K562 (cell line): ENCODE results near the gene MTMR10. TPM values are rescaled to one million over a fixed set of nuclear protein-coding genes. Genes with fewer than 3 reads are reported as not detected.

Source experiments
- ATAC-seq: fragments of 200-7000 bp; cut with Tn5 transposase; 3 replicates; pipeline ENCODE4 v1.9.1; 2020; ENCODE audit warnings: moderate library complexity
- BruUV-seq: library from RNA; stranded (reverse); fragments of 400-500 nt; replicated peaks from 2 replicates; lab custom pipeline; 2021; lab: Mats Ljungman, UMichigan
- CTCF ChIA-PET: fragments of 300-600 bp; formaldehyde crosslinking; extraction: SDS; loops from one replicate; lab custom pipeline; 2021; ENCODE audit warnings: low intra/inter-chr PET ratio; lab: Yijun Ruan, JAX
- POLR2A ChIA-PET: fragments of 300-600, 350-650 bp; sonication (Branson Sonifier 250); formaldehyde crosslinking; extraction: SDS; loops from one replicate; lab custom pipeline; 2021; ENCODE audit warnings: antibody characterized with exemption, inconsistent platforms; lab: Yijun Ruan, JAX
- DNase-seq, 4 experiments: peaks; one replicate each; pipeline versions ENCODE4 v3.0.0 to v3.0.0-alpha.2; 2011 to 2018; ENCODE audit warnings: low spot score in 3 of 4, mixed read lengths in 3 of 4; ENCODE audit errors: extremely low read depth in 1 of 4
- FAIRE-seq: peaks from 2 replicates; lab custom pipeline; 2011; peaks lifted over from hg19 to GRCh38; lab: Jason Lieb, UNC
- H2AFZ ChIP-seq: 2 replicates; pipeline ENCODE4 v1.6.0; 2011; ENCODE audit warnings: low read depth, low read length, control low read depth, inconsistent platforms
- H3K27ac ChIP-seq: fragments of 200-600 bp; 3 replicates; pipeline ENCODE4 v1.8.0; 2011; ENCODE audit warnings: low read depth, mild to moderate bottlenecking, control low read depth, inconsistent platforms, low read length, moderate library complexity, mixed read lengths; ENCODE audit errors: extremely low read depth
- H3K27me3 ChIP-seq, 2 experiments: fragments of 300-600 bp in 1 of 2; 2 replicates in 1 of 2; 3 replicates in 1 of 2; pipeline versions ENCODE4 v1.6.0 to v1.8.0; 2011; ENCODE audit warnings: inconsistent platforms in 2 of 2, low read length in 2 of 2, mild to moderate bottlenecking in 1 of 2, mixed read lengths in 1 of 2, moderate library complexity in 1 of 2; ENCODE audit not compliant: control insufficient read depth in 2 of 2, insufficient read depth in 2 of 2
- H3K36me3 ChIP-seq: fragments of 300-600 bp; 3 replicates; pipeline ENCODE4 v1.8.0; 2011; ENCODE audit warnings: mild to moderate bottlenecking, low read length, inconsistent platforms; ENCODE audit not compliant: control insufficient read depth, insufficient read depth
- H3K4me1 ChIP-seq, 2 experiments: fragments of 200-600 bp in 1 of 2; replicated peaks in 1 of 2; 2 replicates in 1 of 2; 3 replicates in 1 of 2; pipeline versions ENCODE4 v1.5.1 to v1.8.0; 2011; ENCODE audit warnings: inconsistent platforms in 2 of 2, low read length in 2 of 2, mild to moderate bottlenecking in 1 of 2, mixed read lengths in 1 of 2, moderate library complexity in 1 of 2; ENCODE audit not compliant: control insufficient read depth in 2 of 2, insufficient read depth in 2 of 2
- H3K4me2 ChIP-seq: 2 replicates; pipeline ENCODE4 v1.6.1; 2011; ENCODE audit warnings: low read length, control low read depth, inconsistent platforms, mixed read lengths; ENCODE audit not compliant: insufficient read depth
- H3K4me3 ChIP-seq: fragments of 200-600 bp; sonication (generic), shearing (Covaris generic); 2 replicates; pipeline ENCODE4 v1.5.1; 2016; ENCODE audit warnings: control low read depth, inconsistent platforms
- H3K79me2 ChIP-seq: fragments of 200-600 bp; 3 replicates; pipeline ENCODE4 v1.8.0; 2011; ENCODE audit warnings: low read length, inconsistent platforms; ENCODE audit not compliant: control insufficient read depth, insufficient read depth
- H3K9ac ChIP-seq, 2 experiments: 2 replicates each; pipeline versions ENCODE4 v1.6.0 to v1.6.1; 2011; ENCODE audit warnings: low read depth in 2 of 2, low read length in 2 of 2, control low read depth in 1 of 2, inconsistent platforms in 1 of 2, mild to moderate bottlenecking in 1 of 2, mixed read lengths in 1 of 2; ENCODE audit not compliant: insufficient read depth in 1 of 2
- H3K9me1 ChIP-seq: one replicate; pipeline ENCODE4 v1.6.0; 2011; ENCODE audit warnings: inconsistent platforms, mild to moderate bottlenecking, low read length, moderate library complexity; ENCODE audit not compliant: control insufficient read depth, insufficient read depth
- H3K9me3 ChIP-seq: replicated peaks from 2 replicates; pipeline ENCODE4 v1.5.1; 2011; ENCODE audit warnings: low read depth, low read length, inconsistent platforms; ENCODE audit not compliant: control insufficient read depth, insufficient read depth
- H4K20me1 ChIP-seq: replicated peaks from 2 replicates; pipeline ENCODE4 v1.6.1; 2011; ENCODE audit warnings: low read length, inconsistent platforms, mixed read lengths; ENCODE audit not compliant: control insufficient read depth, insufficient read depth
- ETV6 ChIP-seq, 3 experiments: fragments of 150-350 bp in 1 of 3; sonication (generic) in 1 of 3; formaldehyde crosslinking in 1 of 3; IDR thresholded peaks; 2 replicates each; pipeline versions ENCODE4 v1.6.1 to v1.8.0; 2014 to 2022; ENCODE audit warnings: borderline replicate concordance in 2 of 3, low read depth in 2 of 3, antibody characterized with exemption in 1 of 3, low read length in 1 of 3, mild to moderate bottlenecking in 1 of 3, missing genetic modification reagents in 1 of 3
- KLF6 ChIP-seq: fragments of 250-450 bp; sonication (Bioruptor Pico); IDR thresholded peaks from 2 replicates; pipeline ENCODE4 v1.4.0; 2020; ENCODE audit warnings: mild to moderate bottlenecking, moderate library complexity, borderline replicate concordance
- NR2F6 ChIP-seq: fragments of 450-650 bp; formaldehyde crosslinking; IDR thresholded peaks from 2 replicates; pipeline ENCODE4 v1.4.0; 2020; ENCODE audit warnings: mild to moderate bottlenecking
- ZNF75A ChIP-seq: fragments of 450-650 bp; formaldehyde crosslinking; IDR thresholded peaks from 2 replicates; pipeline ENCODE4 v1.4.0; 2020; ENCODE audit warnings: mild to moderate bottlenecking
- WGBS: fragments of 100-300 bp; shearing (Covaris generic); methylation state at CpG from one replicate; pipeline ENCODE4 v1.1.6; 2016; ENCODE audit warnings: low coverage, mixed read lengths; ENCODE audit not compliant: insufficient coverage; ENCODE audit errors: missing lambda C conversion rate; 5-methylcytosine and 5-hydroxymethylcytosine counted together
- in situ Hi-C: fragments of 300-500 bp; cut with MboI; formaldehyde crosslinking; loops from 4 replicates; pipeline ENCODE4 v1.15.0; 2018; ENCODE audit warnings: inconsistent platforms, mixed read lengths
- intact Hi-C: fragments of 100-400 bp; cut with micrococcal nuclease; formaldehyde crosslinking; loops from 2 replicates; pipeline ENCODE4 v1.14.2; 2022
- polyA plus RNA-seq, 8 experiments: library from polyadenylated mRNA; depleted of rRNA in 4 of 8; stranded (reverse) in 5 of 8; unstranded in 3 of 8; fragments of >200 nt; fragmentation: Nextera tagmentation in 2 of 8; fragmentation: Illumina TruSeq in 1 of 8; extraction: Ambion mirVana in 2 of 8; extraction: Trizol in 1 of 8; gene quantifications; 2 replicates each; pipeline versions ENCODE4 v1.2.1 to v1.2.3, GENCODE V29; 2011 to 2014; ENCODE audit warnings: inconsistent platforms in 1 of 8, missing spikeins in 1 of 8
- total RNA-seq, 7 experiments: library from RNA; depleted of rRNA in 6 of 7; stranded (reverse); fragments of >200 nt in 6 of 7; fragmentation: Illumina TruSeq in 2 of 7; extraction: Trizol in 2 of 7; gene quantifications; 2 replicates each; pipeline versions ENCODE4 v1.2.1 to v1.2.3, GENCODE V29; 2011 to 2021; ENCODE audit warnings: low replicate concordance in 1 of 7
- TF ChIP-seq, protein P1 (sequence below): sonication (generic); formaldehyde crosslinking; IDR thresholded peaks from 2 replicates; pipeline ENCODE4 v1.8.1; 2023; ENCODE audit warnings: mild to moderate bottlenecking, missing genetic modification reagents, moderate library complexity
- TF ChIP-seq, protein P2 (sequence below), 2 experiments: fragments of 450-650 bp; IDR thresholded peaks; 2 replicates each; pipeline ENCODE4 v1.6.1; 2016
- TF ChIP-seq, protein P3 (sequence below): sonication (generic); formaldehyde crosslinking; IDR thresholded peaks from 2 replicates; pipeline ENCODE4 v1.4.0; 2020; ENCODE audit warnings: mild to moderate bottlenecking, missing genetic modification reagents
- TF ChIP-seq, protein P4 (sequence below): fragments of 150-350 bp; IDR thresholded peaks from 2 replicates; pipeline ENCODE4 v1.6.1; 2014; ENCODE audit warnings: low read depth, mild to moderate bottlenecking, low read length, borderline replicate concordance

Gene MTMR10
- total and polyA plus RNA-seq, 9 of the 15 experiments (the other 6 are each of a cell fraction or from before 2014, with no cell fraction given), result 1.6 to 6.8 (median 4.8) TPM

GRCh38 chr15:30895461-30896210, 95.8 kb downstream of the MTMR10 start:
- no TSS peak for BruUV-seq
- ChIA-PET CTCF (no interaction called here), POLR2A (interaction anchor here (1.2 kb wide), 1 partner anchor 9 kb away, joined by 4 read pairs; no protein-coding TSS in a partner anchor)
- Histone ChIP-seq H2AFZ (no peak overlapping the region), H4K20me1 (no peaks in the 10 kb centered on the region), H3K9me3 (no peaks in the 10 kb centered on the region), H3K79me2 (no peaks in the 10 kb centered on the region), H3K9me1 (no peaks in the 10 kb centered on the region), H3K27ac (no peak overlapping the region), H3K4me3 (no peak overlapping the region), H3K36me3 (no peaks in the 10 kb centered on the region), H3K4me2 (no peak overlapping the region), H3K9ac (no peak overlapping the region), H3K4me1 (no peaks in the 10 kb centered on the region; a peak in 1 of 5 replicates), H3K27me3 (peaks cover 0 to 4% of the 10 kb centered on the region in 2 experiments; a peak in 3 of 5 replicates)
- intact Hi-C loops (no loop called here), in situ Hi-C loops (no loop called here)
- WGBS, result 38% methylated on average over 27 of the region's 33 CpGs
- no peak for DNase-seq
- no peak for ATAC-seq
- no peak for FAIRE-seq
- TF ChIP-seq ZNF75A (no peak), KLF6 (CRISPR knock-in tag) (no peak), ETV6 (IDR thresholded peaks at IDR 0.05; ENCODE audit: borderline replicate concordance in 1 of 2, low read depth in 2 of 2, low read length in 1 of 2) (no peak), ETV6 (CRISPR knock-in tag; IDR thresholded peaks at IDR 0.05; ENCODE audit: borderline replicate concordance) (no peak), NR2F6 (no peak)
- TF ChIP-seq, protein P1, sequence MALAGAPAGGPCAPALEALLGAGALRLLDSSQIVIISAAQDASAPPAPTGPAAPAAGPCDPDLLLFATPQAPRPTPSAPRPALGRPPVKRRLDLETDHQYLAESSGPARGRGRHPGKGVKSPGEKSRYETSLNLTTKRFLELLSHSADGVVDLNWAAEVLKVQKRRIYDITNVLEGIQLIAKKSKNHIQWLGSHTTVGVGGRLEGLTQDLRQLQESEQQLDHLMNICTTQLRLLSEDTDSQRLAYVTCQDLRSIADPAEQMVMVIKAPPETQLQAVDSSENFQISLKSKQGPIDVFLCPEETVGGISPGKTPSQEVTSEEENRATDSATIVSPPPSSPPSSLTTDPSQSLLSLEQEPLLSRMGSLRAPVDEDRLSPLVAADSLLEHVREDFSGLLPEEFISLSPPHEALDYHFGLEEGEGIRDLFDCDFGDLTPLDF (CRISPR knock-in tag), result no peak
- TF ChIP-seq, protein P2, sequence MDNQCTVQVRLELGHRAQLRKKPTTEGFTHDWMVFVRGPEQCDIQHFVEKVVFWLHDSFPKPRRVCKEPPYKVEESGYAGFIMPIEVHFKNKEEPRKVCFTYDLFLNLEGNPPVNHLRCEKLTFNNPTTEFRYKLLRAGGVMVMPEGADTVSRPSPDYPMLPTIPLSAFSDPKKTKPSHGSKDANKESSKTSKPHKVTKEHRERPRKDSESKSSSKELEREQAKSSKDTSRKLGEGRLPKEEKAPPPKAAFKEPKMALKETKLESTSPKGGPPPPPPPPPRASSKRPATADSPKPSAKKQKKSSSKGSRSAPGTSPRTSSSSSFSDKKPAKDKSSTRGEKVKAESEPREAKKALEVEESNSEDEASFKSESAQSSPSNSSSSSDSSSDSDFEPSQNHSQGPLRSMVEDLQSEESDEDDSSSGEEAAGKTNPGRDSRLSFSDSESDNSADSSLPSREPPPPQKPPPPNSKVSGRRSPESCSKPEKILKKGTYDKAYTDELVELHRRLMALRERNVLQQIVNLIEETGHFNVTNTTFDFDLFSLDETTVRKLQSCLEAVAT (IDR thresholded peaks at IDR 0.05), result no peak
- TF ChIP-seq, protein P3, sequence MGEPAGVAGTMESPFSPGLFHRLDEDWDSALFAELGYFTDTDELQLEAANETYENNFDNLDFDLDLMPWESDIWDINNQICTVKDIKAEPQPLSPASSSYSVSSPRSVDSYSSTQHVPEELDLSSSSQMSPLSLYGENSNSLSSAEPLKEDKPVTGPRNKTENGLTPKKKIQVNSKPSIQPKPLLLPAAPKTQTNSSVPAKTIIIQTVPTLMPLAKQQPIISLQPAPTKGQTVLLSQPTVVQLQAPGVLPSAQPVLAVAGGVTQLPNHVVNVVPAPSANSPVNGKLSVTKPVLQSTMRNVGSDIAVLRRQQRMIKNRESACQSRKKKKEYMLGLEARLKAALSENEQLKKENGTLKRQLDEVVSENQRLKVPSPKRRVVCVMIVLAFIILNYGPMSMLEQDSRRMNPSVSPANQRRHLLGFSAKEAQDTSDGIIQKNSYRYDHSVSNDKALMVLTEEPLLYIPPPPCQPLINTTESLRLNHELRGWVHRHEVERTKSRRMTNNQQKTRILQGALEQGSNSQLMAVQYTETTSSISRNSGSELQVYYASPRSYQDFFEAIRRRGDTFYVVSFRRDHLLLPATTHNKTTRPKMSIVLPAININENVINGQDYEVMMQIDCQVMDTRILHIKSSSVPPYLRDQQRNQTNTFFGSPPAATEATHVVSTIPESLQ (CRISPR knock-in tag), result no peak
- TF ChIP-seq, protein P4, sequence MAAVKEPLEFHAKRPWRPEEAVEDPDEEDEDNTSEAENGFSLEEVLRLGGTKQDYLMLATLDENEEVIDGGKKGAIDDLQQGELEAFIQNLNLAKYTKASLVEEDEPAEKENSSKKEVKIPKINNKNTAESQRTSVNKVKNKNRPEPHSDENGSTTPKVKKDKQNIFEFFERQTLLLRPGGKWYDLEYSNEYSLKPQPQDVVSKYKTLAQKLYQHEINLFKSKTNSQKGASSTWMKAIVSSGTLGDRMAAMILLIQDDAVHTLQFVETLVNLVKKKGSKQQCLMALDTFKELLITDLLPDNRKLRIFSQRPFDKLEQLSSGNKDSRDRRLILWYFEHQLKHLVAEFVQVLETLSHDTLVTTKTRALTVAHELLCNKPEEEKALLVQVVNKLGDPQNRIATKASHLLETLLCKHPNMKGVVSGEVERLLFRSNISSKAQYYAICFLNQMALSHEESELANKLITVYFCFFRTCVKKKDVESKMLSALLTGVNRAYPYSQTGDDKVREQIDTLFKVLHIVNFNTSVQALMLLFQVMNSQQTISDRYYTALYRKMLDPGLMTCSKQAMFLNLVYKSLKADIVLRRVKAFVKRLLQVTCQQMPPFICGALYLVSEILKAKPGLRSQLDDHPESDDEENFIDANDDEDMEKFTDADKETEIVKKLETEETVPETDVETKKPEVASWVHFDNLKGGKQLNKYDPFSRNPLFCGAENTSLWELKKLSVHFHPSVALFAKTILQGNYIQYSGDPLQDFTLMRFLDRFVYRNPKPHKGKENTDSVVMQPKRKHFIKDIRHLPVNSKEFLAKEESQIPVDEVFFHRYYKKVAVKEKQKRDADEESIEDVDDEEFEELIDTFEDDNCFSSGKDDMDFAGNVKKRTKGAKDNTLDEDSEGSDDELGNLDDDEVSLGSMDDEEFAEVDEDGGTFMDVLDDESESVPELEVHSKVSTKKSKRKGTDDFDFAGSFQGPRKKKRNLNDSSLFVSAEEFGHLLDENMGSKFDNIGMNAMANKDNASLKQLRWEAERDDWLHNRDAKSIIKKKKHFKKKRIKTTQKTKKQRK, result no peak
